T-helper 9 cell (primary cell): ENCODE results near the gene PSD.

Experiments
- DNase-seq: peaks from one replicate; pipeline ENCODE4 v3.0.0-alpha.2; 2020

The PSD gene

DNA sequence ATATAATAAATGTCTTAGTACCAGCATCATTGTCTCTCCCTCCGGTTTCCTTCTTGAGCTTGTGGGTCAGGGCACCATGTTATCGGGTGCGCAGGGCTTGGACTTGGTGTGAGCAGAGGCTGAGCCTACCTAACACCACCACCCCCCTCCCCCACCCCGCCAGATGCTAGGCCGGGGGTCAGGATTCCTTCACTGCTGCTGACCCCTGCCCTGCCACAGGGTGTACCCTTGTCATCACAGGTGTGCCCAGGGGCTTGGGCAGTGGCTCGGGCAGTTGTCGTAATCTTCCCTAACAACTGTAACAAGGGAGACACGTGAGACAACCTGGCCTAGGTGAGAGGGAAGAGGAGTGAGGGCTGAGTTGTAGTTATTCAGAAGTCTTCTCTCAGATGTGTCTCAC, 35.7 kb downstream of the PSD start:
- no peak for DNase-seq

- DNase-seq: no peak
These were observed 36.6 kb downstream of the PSD start for GRCh38 chr10:102381983-102382382.

- no peak for DNase-seq
These were observed 39.2 kb downstream of the PSD start for GRCh38 chr10:102379383-102379782.

DNA sequence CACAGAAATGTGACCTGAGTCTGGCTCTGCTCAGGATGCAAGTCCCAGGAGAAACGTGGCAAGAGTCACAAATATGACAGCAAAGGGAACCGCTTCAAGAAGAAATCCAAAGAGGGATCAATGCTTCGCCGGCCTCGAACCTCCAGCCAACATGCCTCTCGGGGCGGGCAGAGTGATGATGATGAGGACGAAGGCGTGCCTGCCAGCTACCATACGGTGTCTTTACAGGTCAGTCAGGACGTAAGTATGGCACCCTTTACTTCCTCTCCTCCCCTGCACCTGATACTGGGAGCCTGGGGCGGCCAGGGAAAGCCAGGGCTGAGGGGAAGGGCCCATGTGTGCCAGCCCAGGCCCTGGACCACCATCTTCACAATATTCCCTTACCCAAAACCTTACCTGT, 41.7 kb downstream of the PSD start:
- DNase-seq: no peak

GRCh38 chr10:102375867-102376266, 42.7 kb downstream of the PSD start:
- DNase-seq: no peak

GRCh38 chr10:102375250-102375649, 43.3 kb downstream of the PSD start:
- no peak for DNase-seq

- no peak for DNase-seq
These were observed 47.3 kb downstream of the PSD start for GRCh38 chr10:102371295-102371694.

DNA sequence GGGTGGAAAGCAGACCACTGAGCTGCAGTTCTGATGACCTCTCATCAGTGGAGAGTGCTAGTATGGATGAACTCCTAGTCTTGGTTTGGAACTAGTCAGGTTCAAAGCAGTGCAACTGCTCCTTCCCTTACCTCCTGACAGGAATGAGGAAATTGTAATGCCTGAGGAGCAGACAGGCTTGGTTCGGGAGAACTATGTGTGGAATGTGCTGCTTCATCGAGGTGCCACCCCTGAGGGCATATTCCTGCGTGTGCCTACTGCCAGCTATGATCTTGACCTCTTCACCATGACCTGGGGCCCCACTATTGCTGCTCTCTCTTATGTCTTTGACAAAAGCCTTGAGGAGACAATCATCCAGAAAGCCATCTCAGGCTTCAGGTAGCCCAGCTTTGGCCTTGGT, 50.5 kb downstream of the PSD start:
- DNase-seq: no peak

GRCh38 chr10:102367441-102367840, 51.1 kb downstream of the PSD start:
- no peak for DNase-seq

DNA sequence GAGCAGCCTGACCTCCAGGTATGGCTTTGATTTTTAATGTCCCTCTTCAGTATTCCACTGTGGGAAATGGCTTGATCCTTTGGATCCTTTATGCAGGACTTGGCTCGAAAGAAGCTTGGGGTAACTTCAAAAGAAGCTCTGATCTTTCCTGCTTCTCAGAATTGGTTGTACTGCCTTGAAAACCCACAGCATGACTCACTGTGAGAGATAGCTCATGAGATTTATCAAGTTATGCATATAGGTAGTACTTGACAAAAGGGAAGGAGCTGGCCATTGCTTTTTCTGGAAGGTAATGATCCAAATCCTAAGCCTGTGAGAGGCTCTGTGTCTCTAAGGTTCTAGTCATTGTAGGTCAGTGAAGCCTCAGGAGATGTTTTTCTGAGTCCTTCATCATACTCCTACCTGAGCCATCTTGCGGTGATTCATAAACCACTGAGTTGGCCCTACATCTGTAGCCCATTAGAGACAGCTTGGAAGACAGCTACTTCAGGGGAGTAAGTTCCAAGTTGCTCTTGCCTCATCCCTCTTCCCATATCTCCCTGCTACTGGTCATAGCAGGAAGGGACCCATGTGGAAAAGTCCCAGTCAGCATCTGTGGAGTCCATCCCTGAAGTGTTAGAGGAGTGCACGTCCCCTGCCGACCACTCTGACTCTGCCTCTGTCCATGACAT, 59.7 kb downstream of the PSD start:
- no peak for DNase-seq

- no peak for DNase-seq
These were observed 64.1 kb downstream of the PSD start for GRCh38 chr10:102354451-102354850.
